HG03558 (cell line): ENCODE data around the gene BCL2L13.

ENCODE experiments used
- ATAC-seq: cut with Tn5 transposase; IDR thresholded peaks from one replicate; pipeline ENCODE4 v1.9.1; 2021; ENCODE audit warnings: moderate number of reproducible peaks; ENCODE audit not compliant: unreplicated experiment; ENCODE audit errors: extremely low read depth

BCL2L13 gene

DNA sequence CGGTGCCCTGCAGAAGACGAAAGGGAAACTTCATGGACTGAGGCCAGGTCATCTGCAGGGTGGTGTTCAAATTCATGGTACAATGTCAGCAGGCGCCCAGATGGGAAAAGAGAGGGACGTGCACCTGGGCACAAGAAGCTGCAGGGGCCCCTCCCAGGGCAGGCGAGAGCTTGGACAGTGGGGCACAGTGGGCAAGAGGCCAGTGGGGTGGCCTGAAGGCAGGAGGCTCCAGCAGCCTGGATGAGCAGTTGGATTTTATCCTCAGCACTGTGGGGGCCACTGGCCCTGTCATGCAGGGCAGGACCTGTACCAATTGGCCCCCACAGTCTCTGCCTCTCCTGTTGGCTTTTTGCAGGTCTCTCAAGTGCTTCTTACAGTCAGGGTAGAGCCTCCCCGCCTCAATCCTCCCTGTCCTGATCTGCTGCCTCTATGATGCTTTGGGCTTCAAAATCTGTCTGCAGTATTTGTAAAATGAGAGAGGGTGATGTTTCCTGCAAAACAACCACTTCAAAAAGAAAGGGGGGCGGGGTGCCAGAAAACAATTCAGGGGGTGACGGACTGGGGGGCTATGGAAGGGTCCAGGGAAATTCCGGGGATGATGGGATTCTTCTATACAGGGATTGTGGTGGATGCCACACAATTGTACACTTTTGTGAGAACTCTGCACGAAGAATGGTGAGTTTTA lies 137.4 kb downstream of the BCL2L13 start:
- ATAC-seq = no peak

- no peak for ATAC-seq
Observed at GRCh38 chr22:17777005-17777716, 138.6 kb downstream of the BCL2L13 start.

- no peak for ATAC-seq
Observed at GRCh38 chr22:17777717-17778044, 139.1 kb downstream of the BCL2L13 start.

GRCh38 chr22:17778412-17778976 lies 139.9 kb downstream of the BCL2L13 start:
- ATAC-seq = no peak

GRCh38 chr22:17779286-17780115 lies 140.9 kb downstream of the BCL2L13 start:
- ATAC-seq = no peak

DNA sequence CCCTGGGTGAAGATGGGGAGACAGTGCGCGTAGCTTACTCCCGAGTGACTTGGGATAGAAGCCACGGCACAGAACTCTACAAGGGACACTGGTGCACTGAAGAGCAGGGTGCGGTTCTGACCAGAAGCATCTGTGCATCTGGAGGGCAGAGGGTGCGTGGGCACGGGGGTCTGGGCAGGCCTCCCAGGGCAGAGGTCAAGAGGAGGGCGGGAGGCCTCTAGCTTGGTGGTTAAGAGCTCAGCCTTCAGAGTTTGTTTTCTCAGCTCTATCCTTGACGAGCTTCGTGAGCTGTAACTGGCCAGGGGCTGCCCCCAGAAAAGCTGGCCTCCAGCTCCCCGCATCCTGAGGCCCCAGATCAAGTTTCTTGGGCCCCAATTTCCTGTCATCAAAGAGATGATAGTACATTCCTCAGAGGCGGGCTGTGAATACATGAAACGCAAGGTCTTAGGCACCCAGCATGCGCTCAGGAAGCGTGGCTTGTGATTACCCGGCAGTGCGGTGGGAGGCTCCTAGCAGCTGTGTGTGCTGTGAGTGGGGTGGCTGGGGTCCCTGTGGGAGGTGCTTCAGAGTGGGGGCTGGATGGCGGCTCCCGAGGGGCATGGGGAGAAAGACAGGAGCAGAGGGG lies 141.7 kb downstream of the BCL2L13 start:
- no peak for ATAC-seq
